ENCODE measurements around the gene ZNF619. TPM values are rescaled to one million over a fixed set of nuclear protein-coding genes. Genes with fewer than 3 reads are reported as not detected.

The ZNF619 gene
- total and polyA plus RNA-seq, 2 of the 13 experiments (the other 11 are each of a cell fraction or from before 2014, with no cell fraction given): 0.83 to 5.2 TPM

GRCh38 chr3:40464339-40465110, 12.4 kb upstream of the ZNF619 start:
- H3K9ac ChIP-seq (ENCODE audit: insufficient read depth, low read depth, low read length): no peak overlapping the region
- intact Hi-C loops (cut with micrococcal nuclease; ENCODE audit: unreplicated experiment) (no loop called here), in situ Hi-C loops (cut with HindIII; ENCODE audit: extremely low pct_ligation_motif_present, low pct_unique_long_range_greater_than_20kb) (no loop called here)
- peaks cover 24% of the 10 kb centered on the region for H3K4me1 ChIP-seq (ENCODE audit: insufficient read depth, low read length)
- H3K36me3 ChIP-seq (replicated peaks in 1 of 2; ENCODE audit: control insufficient read depth in 1 of 2, insufficient read depth in 2 of 2, low read length in 2 of 2): peaks cover 8 to 27% of the 10 kb centered on the region in 2 experiments
- H3K27ac ChIP-seq (ENCODE audit: extremely low read length, insufficient read depth, low read length): no peak overlapping the region
- H3K27me3 ChIP-seq (ENCODE audit: control insufficient read depth in 1 of 2, insufficient read depth in 2 of 2, low read length in 2 of 2): no peaks in the 10 kb centered on the region
- no peak overlapping the region for H3K4me3 ChIP-seq (replicated peaks in 1 of 3; ENCODE audit: insufficient read depth in 1 of 3, low read depth in 2 of 3, low read length in 3 of 3)
- CTCF ChIA-PET (ENCODE audit: low intra/inter-chr PET ratio, low total read pairs): no interaction called here
- TF ChIP-seq POLR2G (IDR thresholded peaks at IDR 0.05; ENCODE audit: low read depth, low read length): peak; percentile 48; the same call in 1 of the 2 replicates
- TF ChIP-seq RBFOX2 (IDR thresholded peaks at IDR 0.05; ENCODE audit: low read depth, low read length): peak; percentile 37; the same call in 1 of the 2 replicates
- TF ChIP-seq AGO1 (IDR thresholded peaks at IDR 0.05; ENCODE audit: low read depth, low read length, poor library complexity, severe bottlenecking): no peak
- peak; percentile 36 for TF ChIP-seq RBM22 (optimal IDR thresholded peaks at IDR 0.05; ENCODE audit: low read length)
- TF ChIP-seq POLR2AphosphoS5 (IDR thresholded peaks at IDR 0.05; ENCODE audit: low read depth, low read length): 0 out of 2 replicates have a peak, but pooled peaks have one; percentile 6
- no peak for TF ChIP-seq MIXL1 (CRISPR knock-in tag; IDR thresholded peaks at IDR 0.05)
- no peak for TF ChIP-seq ZNF431 (CRISPR knock-in tag; IDR thresholded peaks at IDR 0.05; ENCODE audit: borderline replicate concordance, low read depth)
- BruUV-seq (replicated peaks): no TSS peak
- WGBS (ENCODE audit: low lambda C conversion rate): 88% methylated on average over 9 of the region's 9 CpGs
- no peaks in the 10 kb centered on the region for H3K9me3 ChIP-seq (ENCODE audit: low read length)
- no peak overlapping the region for H3K4me2 ChIP-seq (ENCODE audit: low read depth, low read length)
- DNase-seq (ENCODE audit: low spot score): no peak
- no peak overlapping the region for H2AFZ ChIP-seq (ENCODE audit: low read length)
- no peak for FAIRE-seq
- peak; percentile 4; the same call in 1 of the 3 replicates for ATAC-seq
- POLR2A ChIA-PET: interaction anchor here (0.9 to 3.6 kb wide), 5 partner anchors 11 to 41 kb away, joined by 3 to 14 read pairs (median 4); partner anchors contain the start of genes ZNF619 and ZNF620
- peaks cover 7% of the 10 kb centered on the region for H3K79me2 ChIP-seq (ENCODE audit: insufficient read depth, low read length)
- peaks cover 8% of the 10 kb centered on the region for H4K20me1 ChIP-seq (ENCODE audit: insufficient read depth, low read length)

- intact Hi-C loops (cut with micrococcal nuclease; ENCODE audit: unreplicated experiment): no loop called here
- 95% methylated on average over 4 of the region's 4 CpGs for WGBS (ENCODE audit: low lambda C conversion rate)
- DNase-seq (ENCODE audit: low spot score) (no peak), FAIRE-seq (no peak), ATAC-seq (no peak)
- no peaks in the 10 kb centered on the region for H3K9me3 ChIP-seq (ENCODE audit: low read length)
- ChIA-PET POLR2A (interaction anchor here (0.9 to 3.6 kb wide), 4 partner anchors 12 to 40 kb away, joined by 3 to 14 read pairs (median 6); partner anchors contain the start of genes ZNF619 and ZNF620), CTCF (ENCODE audit: low intra/inter-chr PET ratio, low total read pairs) (no interaction called here)
- no peak overlapping the region for H3K9ac ChIP-seq (ENCODE audit: insufficient read depth, low read depth, low read length)
- no peak overlapping the region for H2AFZ ChIP-seq (ENCODE audit: low read length)
- H3K4me1 ChIP-seq (ENCODE audit: insufficient read depth, low read length): peaks cover 19% of the 10 kb centered on the region
- H3K79me2 ChIP-seq (ENCODE audit: insufficient read depth, low read length): peaks cover 4% of the 10 kb centered on the region
- H3K4me3 ChIP-seq (replicated peaks in 1 of 3; ENCODE audit: insufficient read depth in 1 of 3, low read depth in 2 of 3, low read length in 3 of 3): no peak overlapping the region
- no peaks in the 10 kb centered on the region for H3K27me3 ChIP-seq (ENCODE audit: control insufficient read depth in 1 of 2, insufficient read depth in 2 of 2, low read length in 2 of 2)
- H3K4me2 ChIP-seq (ENCODE audit: low read depth, low read length): no peak overlapping the region
- H4K20me1 ChIP-seq (ENCODE audit: insufficient read depth, low read length): peaks cover 5% of the 10 kb centered on the region
- BruUV-seq (replicated peaks): no TSS peak
- in situ Hi-C loops (cut with HindIII; ENCODE audit: extremely low pct_ligation_motif_present, low pct_unique_long_range_greater_than_20kb): no loop called here
- no peak overlapping the region for H3K27ac ChIP-seq (ENCODE audit: extremely low read length, insufficient read depth, low read length)
- peaks cover 8 to 27% of the 10 kb centered on the region in 2 experiments for H3K36me3 ChIP-seq (replicated peaks in 1 of 2; ENCODE audit: control insufficient read depth in 1 of 2, insufficient read depth in 2 of 2, low read length in 2 of 2)
- TF ChIP-seq, protein P1, sequence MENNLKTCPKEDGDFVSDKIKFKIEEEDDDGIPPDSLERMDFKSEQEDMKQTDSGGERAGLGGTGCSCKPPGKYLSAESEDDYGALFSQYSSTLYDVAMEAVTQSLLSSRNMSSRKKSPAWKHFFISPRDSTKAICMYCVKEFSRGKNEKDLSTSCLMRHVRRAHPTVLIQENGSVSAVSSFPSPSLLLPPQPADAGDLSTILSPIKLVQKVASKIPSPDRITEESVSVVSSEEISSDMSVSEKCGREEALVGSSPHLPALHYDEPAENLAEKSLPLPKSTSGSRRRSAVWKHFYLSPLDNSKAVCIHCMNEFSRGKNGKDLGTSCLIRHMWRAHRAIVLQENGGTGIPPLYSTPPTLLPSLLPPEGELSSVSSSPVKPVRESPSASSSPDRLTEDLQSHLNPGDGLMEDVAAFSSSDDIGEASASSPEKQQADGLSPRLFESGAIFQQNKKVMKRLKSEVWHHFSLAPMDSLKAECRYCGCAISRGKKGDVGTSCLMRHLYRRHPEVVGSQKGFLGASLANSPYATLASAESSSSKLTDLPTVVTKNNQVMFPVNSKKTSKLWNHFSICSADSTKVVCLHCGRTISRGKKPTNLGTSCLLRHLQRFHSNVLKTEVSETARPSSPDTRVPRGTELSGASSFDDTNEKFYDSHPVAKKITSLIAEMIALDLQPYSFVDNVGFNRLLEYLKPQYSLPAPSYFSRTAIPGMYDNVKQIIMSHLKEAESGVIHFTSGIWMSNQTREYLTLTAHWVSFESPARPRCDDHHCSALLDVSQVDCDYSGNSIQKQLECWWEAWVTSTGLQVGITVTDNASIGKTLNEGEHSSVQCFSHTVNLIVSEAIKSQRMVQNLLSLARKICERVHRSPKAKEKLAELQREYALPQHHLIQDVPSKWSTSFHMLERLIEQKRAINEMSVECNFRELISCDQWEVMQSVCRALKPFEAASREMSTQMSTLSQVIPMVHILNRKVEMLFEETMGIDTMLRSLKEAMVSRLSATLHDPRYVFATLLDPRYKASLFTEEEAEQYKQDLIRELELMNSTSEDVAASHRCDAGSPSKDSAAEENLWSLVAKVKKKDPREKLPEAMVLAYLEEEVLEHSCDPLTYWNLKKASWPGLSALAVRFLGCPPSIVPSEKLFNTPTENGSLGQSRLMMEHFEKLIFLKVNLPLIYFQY (CRISPR knock-in tag; IDR thresholded peaks at IDR 0.05; ENCODE audit: borderline replicate concordance): no peak
- TF ChIP-seq, protein P2, sequence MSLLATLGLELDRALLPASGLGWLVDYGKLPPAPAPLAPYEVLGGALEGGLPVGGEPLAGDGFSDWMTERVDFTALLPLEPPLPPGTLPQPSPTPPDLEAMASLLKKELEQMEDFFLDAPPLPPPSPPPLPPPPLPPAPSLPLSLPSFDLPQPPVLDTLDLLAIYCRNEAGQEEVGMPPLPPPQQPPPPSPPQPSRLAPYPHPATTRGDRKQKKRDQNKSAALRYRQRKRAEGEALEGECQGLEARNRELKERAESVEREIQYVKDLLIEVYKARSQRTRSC (CRISPR knock-in tag; IDR thresholded peaks at IDR 0.05; ENCODE audit: low read depth): no peak
- no peak for TF ChIP-seq XRCC5 (optimal IDR thresholded peaks at IDR 0.05; ENCODE audit: low read length)
- TF ChIP-seq, protein P3, sequence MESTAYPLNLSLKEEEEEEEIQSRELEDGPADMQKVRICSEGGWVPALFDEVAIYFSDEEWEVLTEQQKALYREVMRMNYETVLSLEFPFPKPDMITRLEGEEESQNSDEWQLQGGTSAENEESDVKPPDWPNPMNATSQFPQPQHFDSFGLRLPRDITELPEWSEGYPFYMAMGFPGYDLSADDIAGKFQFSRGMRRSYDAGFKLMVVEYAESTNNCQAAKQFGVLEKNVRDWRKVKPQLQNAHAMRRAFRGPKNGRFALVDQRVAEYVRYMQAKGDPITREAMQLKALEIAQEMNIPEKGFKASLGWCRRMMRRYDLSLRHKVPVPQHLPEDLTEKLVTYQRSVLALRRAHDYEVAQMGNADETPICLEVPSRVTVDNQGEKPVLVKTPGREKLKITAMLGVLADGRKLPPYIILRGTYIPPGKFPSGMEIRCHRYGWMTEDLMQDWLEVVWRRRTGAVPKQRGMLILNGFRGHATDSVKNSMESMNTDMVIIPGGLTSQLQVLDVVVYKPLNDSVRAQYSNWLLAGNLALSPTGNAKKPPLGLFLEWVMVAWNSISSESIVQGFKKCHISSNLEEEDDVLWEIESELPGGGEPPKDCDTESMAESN (CRISPR knock-in tag; conservative IDR thresholded peaks at IDR 0.05): no peak
Observed at GRCh38 chr3:40465111-40465407, 11.9 kb upstream of the ZNF619 start.

All from HepG2 (cell line).